Activated CD8-positive, alpha-beta T cell treated with anti-CD3 and anti-CD28 coated beads, Interleukin-2, amount 10 ng/mL, durations not matched to agents 7 days and 5 days (primary cell): ENCODE data around the gene NMBR. TPM values are rescaled to one million over a fixed set of nuclear protein-coding genes. Genes with fewer than 3 reads are reported as not detected.
"Not testable (repeated sequence)": the region's sequence is repeated elsewhere in the genome, so short reads cannot be mapped to it uniquely, and the experiment has no call there.

Source experiments
- ATAC-seq: fragments of 150-1000 bp; cut with Tn5 transposase; one replicate; pipeline ENCODE4 v1.10.0; 2021; ENCODE audit warnings: moderate library complexity
- CTCF ChIA-PET: fragments of 350-600 bp; sonication (Branson Sonifier 250); formaldehyde crosslinking; loops from one replicate; lab custom pipeline; 2021; ENCODE audit warnings: antibody characterized with exemption; lab: Charles Lee
- POLR2A ChIA-PET: fragments of 350-600 bp; sonication (Branson Sonifier 250); formaldehyde crosslinking; loops from one replicate; lab custom pipeline; 2021; ENCODE audit warnings: antibody characterized with exemption; lab: Charles Lee
- DNase-seq: peaks from one replicate; pipeline ENCODE4 v3.0.0-alpha.2; 2020
- H3K27ac Mint-ChIP-seq: one replicate; pipeline ENCODE4 v1.8.0; 2021; ENCODE audit warnings: mild to moderate bottlenecking, mixed read lengths
- H3K27me3 Mint-ChIP-seq: one replicate; pipeline ENCODE4 v1.8.0; 2021; ENCODE audit warnings: low read depth, mixed read lengths
- H3K36me3 Mint-ChIP-seq: one replicate; pipeline ENCODE4 v1.8.0; 2021; ENCODE audit warnings: low read depth, mixed read lengths
- H3K4me1 Mint-ChIP-seq: one replicate; pipeline ENCODE4 v1.8.0; 2021; ENCODE audit warnings: low read depth, mixed read lengths
- H3K4me3 Mint-ChIP-seq: one replicate; pipeline ENCODE4 v1.8.0; 2021; ENCODE audit warnings: mild to moderate bottlenecking, mixed read lengths
- H3K9me3 Mint-ChIP-seq: one replicate; pipeline ENCODE4 v1.8.0; 2022; ENCODE audit warnings: mixed read lengths; ENCODE audit not compliant: insufficient read depth
- total RNA-seq, 2 experiments: library from RNA; stranded (reverse); gene quantifications; one replicate each; pipeline ENCODE4 v1.2.3, GENCODE V29; 2021

NMBR gene
- total RNA-seq, result not detected

DNA sequence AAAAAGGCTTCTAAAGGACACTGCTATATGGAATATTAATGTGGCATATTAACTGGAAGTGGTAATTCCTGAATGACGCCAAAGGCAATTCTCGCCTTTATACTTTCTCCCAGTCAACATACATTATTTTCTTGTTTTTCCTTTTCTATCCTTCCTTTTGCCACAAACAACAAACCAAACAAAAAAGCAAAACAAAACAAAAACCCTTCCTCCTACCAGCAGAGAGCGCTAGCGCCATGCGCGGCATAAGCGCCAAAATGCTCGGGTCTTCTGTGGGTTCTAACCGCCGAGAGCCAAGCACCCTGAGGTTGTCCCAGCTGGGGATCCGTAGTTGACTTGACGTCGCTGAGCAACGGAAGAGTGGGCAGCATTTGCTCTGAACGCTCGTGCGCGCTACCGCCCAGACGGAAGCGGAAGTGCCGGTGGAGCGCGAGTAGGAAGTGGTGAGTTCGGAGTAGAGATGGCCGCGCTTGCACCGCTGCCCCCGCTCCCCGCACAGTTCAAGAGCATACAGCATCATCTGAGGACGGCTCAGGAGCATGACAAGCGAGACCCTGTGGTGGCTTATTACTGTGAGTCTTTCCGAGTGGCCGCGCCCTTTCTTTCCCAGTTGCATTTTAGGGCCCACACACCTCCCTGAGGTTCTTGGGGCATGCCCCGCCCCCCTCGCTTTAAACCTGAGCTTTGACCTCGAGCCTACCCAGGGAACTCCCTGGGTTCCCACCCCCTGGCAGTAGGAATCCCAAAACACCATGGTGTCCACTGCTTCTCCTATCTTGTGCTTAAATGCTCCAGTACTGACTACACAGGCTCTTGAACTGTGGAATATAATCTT, at the start of gene NMBR, which contains the start of gene VTA1:
TSS of gene NMBR (minus strand) at position 295 of the 835 bp plus-strand sequence. CDS start 58,464 bp downstream, outside the sequence.
TSS of gene VTA1 (plus strand) at position 436 of the 835 bp plus-strand sequence. CDS start at position 461, 25 bp downstream.
- Mint-ChIP-seq H3K4me1 (peaks cover 42% of the 10 kb centered on the region), H3K27me3 (no peaks in the 10 kb centered on the region), H3K36me3 (peaks cover 21% of the 10 kb centered on the region), H3K27ac (peak within 1 kb of the TSS; percentile 89), H3K4me3 (peak within 1 kb of the TSS; percentile 90), H3K9me3 (no peaks in the 10 kb centered on the region)
- DNase-seq (peak; percentile 98), ATAC-seq (peak; percentile 99)
- ChIA-PET POLR2A (interaction anchor here (1.1 to 1.6 kb wide), 3 partner anchors 9 to 673 kb away, joined by 3 to 7 read pairs (median 4); no protein-coding TSS in a partner anchor), CTCF (interaction anchor here (0.7 to 4.3 kb wide), 13 partner anchors 8 to 1281 kb away, joined by 3 to 33 read pairs (median 4); no protein-coding TSS in a partner anchor)

DNA sequence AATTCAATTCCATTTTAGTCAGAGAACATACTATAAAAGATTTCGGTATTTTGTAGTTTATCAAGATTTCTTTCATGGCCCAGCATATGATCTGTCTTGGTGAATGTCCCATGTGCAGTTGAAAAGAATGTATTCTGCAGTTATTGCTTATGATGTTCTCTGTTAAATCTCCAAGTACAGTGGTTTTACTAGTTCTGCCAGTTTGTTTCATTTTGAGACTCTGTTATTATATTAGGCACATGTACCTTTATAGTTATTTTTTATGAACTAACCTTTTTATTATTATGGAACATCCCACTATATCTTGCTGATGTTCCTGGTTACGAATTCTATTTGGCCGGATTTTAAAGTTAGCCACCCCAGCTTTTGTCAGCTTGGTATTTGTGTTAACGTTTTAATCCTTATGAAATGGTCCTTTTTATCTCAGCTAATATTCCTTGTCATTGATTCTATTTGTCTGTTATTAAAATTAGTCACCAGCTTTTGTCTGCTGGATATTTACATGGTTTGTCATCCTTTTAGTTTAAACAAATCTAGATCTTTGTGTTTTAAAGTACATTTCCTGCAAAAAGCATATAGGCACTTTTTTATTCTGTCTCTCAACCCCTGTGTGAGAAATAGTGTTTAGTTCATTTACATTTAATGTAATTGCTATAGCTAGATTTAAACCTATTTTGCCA, 49.1 kb upstream of the NMBR start:
- H3K27me3 Mint-ChIP-seq, result no peaks in the 10 kb centered on the region
- no peaks in the 10 kb centered on the region for H3K9me3 Mint-ChIP-seq
- ChIA-PET CTCF (interaction anchor here (1.5 to 2.9 kb wide), 2 partner anchors 12 to 40 kb away, joined by 6 to 16 read pairs; no protein-coding TSS in a partner anchor), POLR2A (no interaction called here)
- no peak overlapping the region for H3K27ac Mint-ChIP-seq
- no peak for ATAC-seq
- H3K4me1 Mint-ChIP-seq, result peaks cover 7% of the 10 kb centered on the region
- H3K4me3 Mint-ChIP-seq, result no peak overlapping the region
- no peak for DNase-seq
- peaks cover 25% of the 10 kb centered on the region for H3K36me3 Mint-ChIP-seq

DNA sequence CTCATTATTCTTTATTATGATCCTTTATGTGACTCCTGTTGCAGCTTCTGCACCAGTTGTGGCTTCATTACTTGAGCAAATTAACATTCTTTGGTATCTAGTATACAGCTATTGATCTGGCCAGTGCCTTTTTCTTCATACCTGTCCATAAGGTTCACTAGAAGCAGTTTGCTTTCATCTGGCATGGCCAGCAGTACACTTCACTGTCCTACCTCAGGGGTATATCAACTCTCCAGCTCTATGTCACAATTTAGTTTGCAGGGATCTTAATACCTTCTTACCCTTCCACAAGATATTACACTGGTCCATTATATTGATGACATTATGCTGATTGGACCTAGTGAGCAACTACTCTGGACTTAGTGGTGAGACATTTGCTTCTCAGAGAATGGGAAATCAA, 46.7 kb upstream of the NMBR start:
- Mint-ChIP-seq H3K9me3 (no peaks in the 10 kb centered on the region), H3K27me3 (no peaks in the 10 kb centered on the region), H3K27ac (no peak overlapping the region), H3K36me3 (peaks cover 27% of the 10 kb centered on the region), H3K4me1 (peaks cover 7% of the 10 kb centered on the region), H3K4me3 (no peak overlapping the region)
- DNase-seq (no peak), ATAC-seq (no peak)
- POLR2A ChIA-PET, result no interaction called here
- CTCF ChIA-PET, result interaction anchor here (0.9 kb wide), 1 partner anchor 14 kb away, joined by 5 read pairs; no protein-coding TSS in a partner anchor

DNA sequence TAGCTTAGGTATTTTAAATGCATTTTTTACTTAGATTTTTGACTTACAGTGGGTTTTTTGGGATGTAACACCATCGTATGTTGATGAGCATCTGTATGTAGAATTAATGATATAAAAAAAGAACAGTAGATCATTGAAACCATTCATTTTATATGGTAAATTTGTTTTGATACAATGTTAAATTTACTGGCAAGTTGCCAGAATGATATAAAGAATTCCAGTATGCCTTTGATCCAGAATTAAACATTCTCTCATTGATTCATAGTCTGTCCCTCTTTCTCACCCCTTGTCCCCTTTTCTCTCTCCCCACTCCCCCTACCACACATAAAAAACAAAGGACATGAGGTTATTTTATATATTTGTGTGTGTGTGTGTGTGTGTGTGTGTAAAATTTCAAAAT, 45.4 kb upstream of the NMBR start:
- ChIA-PET POLR2A (no interaction called here), CTCF (interaction anchor here (1.2 to 2.1 kb wide), 2 partner anchors 15 to 16 kb away, joined by 3 to 6 read pairs; no protein-coding TSS in a partner anchor)
- H3K27ac Mint-ChIP-seq, result no peak overlapping the region
- peaks cover 7% of the 10 kb centered on the region for H3K4me1 Mint-ChIP-seq
- no peak for DNase-seq
- ATAC-seq, result no peak
- peaks cover 23% of the 10 kb centered on the region for H3K36me3 Mint-ChIP-seq
- H3K9me3 Mint-ChIP-seq, result no peaks in the 10 kb centered on the region
- no peaks in the 10 kb centered on the region for H3K27me3 Mint-ChIP-seq
- H3K4me3 Mint-ChIP-seq, result no peak overlapping the region

DNA sequence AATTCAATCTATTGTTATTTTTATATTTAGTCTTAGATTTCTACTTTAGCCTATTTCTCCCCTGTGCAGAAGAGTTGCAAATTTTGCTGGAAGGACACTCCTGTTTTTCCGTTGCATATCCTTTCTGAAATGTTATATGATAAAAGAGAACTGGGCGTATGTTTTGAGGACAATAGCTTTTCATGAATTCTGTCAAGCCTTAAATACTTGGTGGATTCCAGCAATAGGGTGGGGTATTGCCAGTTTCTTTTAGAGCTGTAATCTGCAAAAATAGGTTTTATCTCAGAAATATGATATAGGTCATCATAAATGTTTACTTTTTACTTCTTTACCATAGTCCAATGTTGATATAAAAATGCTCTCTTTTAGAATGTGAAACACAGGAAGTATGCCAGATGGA, 42.1 kb upstream of the NMBR start:
- no peaks in the 10 kb centered on the region for H3K4me1 Mint-ChIP-seq
- ATAC-seq, result no peak
- POLR2A ChIA-PET, result no interaction called here

DNA sequence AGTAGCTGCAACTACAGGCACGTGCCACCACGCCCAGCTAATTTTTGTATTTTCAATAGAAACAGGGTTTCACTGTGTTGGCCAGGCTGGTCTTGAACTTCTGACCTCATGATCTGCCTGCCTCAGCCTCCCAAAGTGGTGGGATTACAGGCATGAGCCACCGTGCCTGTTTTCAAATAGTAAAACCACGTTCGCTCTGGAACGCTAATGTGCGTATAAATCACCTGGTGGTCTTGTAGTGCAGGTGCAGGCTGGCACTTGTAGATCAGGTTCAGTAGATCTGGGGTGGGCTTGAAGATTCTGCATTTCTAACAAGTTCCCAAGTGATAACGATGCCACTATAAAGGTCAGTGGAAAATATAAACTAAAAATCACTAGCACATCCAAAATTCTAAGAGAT, 41.4 kb upstream of the NMBR start:
- ATAC-seq, POLR2A ChIA-PET, H3K4me1 Mint-ChIP-seq, H3K9me3 Mint-ChIP-seq, H3K27ac Mint-ChIP-seq, H3K4me3 Mint-ChIP-seq, H3K27me3 Mint-ChIP-seq, DNase-seq: not testable (repeated sequence)
- peaks cover 10% of the 10 kb centered on the region for H3K36me3 Mint-ChIP-seq
- CTCF ChIA-PET, result interaction anchor here (0.8 to 1.1 kb wide), 3 partner anchors 9 to 41 kb away, joined by 3 to 6 read pairs (median 3); partner anchors contain the start of genes NMBR and VTA1

More for the DNA sequence above, 42.1 kb upstream of the NMBR start:
- Mint-ChIP-seq H3K27ac (no peak overlapping the region), H3K36me3 (peaks cover 10% of the 10 kb centered on the region), H3K9me3 (no peaks in the 10 kb centered on the region), H3K4me3 (no peak overlapping the region), H3K27me3 (no peaks in the 10 kb centered on the region)
- no peak for DNase-seq
- CTCF ChIA-PET, result interaction anchor here (0.8 to 1.1 kb wide), 2 partner anchors 8 to 33 kb away, joined by 3 to 6 read pairs; no protein-coding TSS in a partner anchor

DNA sequence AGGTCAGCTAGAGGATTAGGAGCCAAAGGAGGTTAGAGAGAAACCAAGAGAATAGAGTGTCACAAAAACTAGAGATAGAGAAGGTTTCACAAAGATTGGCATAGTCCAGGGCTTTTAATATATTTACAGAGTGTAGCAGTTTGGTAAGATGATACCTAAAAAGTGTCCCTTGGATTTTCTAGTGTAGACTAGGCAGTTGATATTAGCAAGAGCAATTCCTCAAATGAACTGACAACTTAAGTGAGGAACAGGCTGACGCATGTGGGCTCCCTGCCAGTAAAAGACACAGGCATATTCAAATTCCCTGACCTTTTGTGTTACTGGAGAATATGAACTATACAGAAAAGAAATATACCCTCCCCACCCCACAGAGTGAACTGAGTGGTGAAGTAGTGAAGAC, 40.3 kb upstream of the NMBR start:
- Mint-ChIP-seq H3K27ac (no peak overlapping the region), H3K4me3 (no peak overlapping the region), H3K4me1 (no peaks in the 10 kb centered on the region), H3K9me3 (no peaks in the 10 kb centered on the region), H3K36me3 (peaks cover 16% of the 10 kb centered on the region), H3K27me3 (no peaks in the 10 kb centered on the region)
- no peak for ATAC-seq
- DNase-seq, result no peak
- ChIA-PET CTCF (interaction anchor here (1.1 to 1.8 kb wide), 2 partner anchors 20 to 31 kb away, joined by 3 to 5 read pairs; no protein-coding TSS in a partner anchor), POLR2A (no interaction called here)

DNA sequence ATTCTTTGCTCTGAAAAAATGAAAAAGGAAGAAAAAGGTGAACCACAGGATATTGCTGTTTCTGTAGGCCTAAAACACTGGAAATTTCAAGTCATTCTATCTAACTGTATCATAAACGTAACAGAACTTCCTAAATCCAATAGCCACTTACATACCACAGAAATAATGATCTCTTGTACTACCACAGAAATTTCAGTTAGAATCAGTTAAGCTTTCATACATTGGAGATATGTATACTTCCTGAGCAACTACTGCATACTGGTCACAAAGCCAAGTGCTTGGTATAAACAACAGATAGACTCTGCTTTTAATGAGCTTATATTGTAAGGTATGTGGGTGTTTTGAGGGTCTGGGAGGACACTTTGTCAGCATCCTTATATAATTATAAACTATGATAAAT, 38.7 kb upstream of the NMBR start:
- ChIA-PET CTCF (interaction anchor here (0.8 to 1.8 kb wide), 2 partner anchors 18 to 22 kb away, joined by 3 to 5 read pairs; no protein-coding TSS in a partner anchor), POLR2A (no interaction called here)
- Mint-ChIP-seq H3K9me3 (no peaks in the 10 kb centered on the region), H3K4me3 (no peak overlapping the region), H3K27ac (no peak overlapping the region), H3K4me1 (no peaks in the 10 kb centered on the region), H3K36me3 (peaks cover 18% of the 10 kb centered on the region), H3K27me3 (no peaks in the 10 kb centered on the region)
- DNase-seq, result no peak
- ATAC-seq, result no peak

DNA sequence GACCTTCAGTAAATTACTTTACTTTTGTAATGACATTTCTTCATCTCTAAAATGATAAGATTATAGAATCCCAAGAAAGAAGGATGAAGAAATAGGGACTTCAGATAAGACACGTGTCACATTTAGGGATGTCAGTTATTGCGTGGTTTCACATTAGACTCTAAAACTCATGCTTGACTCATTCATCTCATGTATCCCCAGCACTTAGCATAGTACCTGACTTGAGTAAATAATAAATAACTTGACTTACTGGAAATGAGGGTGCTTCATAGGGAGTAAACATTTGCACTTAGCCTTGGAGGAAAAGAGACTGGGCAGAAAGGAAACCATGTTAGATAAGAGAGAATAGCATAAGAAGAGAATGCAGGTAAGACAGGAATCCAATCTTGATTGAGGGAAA, 37.4 kb upstream of the NMBR start:
- DNase-seq (no peak), ATAC-seq (no peak)
- Mint-ChIP-seq H3K27me3 (no peaks in the 10 kb centered on the region), H3K36me3 (peaks cover 19% of the 10 kb centered on the region), H3K9me3 (no peaks in the 10 kb centered on the region), H3K4me1 (no peaks in the 10 kb centered on the region), H3K4me3 (no peak overlapping the region), H3K27ac (no peak overlapping the region)
- ChIA-PET CTCF (no interaction called here), POLR2A (no interaction called here)

DNA sequence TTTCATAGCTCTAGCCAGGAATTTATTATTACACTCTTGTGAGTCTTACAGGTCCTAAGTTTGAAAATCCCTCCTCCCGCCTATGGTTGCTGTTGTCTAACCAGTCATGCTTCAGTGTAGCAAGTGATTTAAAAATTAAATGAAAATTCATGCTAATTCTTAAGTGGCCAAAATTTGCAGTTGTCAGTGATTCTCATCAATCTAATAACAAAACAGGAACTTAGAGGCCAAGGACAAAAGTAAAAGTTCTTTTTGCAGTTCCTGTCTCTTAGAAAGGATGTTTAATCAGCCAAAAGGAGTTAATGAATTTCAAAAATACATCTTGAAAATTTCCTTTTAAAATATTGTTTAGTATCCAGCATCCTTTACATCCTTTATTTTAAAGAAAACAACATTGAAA, 36.4 kb upstream of the NMBR start:
- ChIA-PET CTCF (interaction anchor here (1.2 to 1.3 kb wide), 2 partner anchors 24 to 27 kb away, joined by 4 read pairs; no protein-coding TSS in a partner anchor), POLR2A (no interaction called here)
- Mint-ChIP-seq H3K27me3 (no peaks in the 10 kb centered on the region), H3K4me1 (no peaks in the 10 kb centered on the region), H3K9me3 (no peaks in the 10 kb centered on the region), H3K4me3 (no peak overlapping the region), H3K27ac (no peak overlapping the region), H3K36me3 (peaks cover 20% of the 10 kb centered on the region)
- DNase-seq (no peak), ATAC-seq (no peak)

DNA sequence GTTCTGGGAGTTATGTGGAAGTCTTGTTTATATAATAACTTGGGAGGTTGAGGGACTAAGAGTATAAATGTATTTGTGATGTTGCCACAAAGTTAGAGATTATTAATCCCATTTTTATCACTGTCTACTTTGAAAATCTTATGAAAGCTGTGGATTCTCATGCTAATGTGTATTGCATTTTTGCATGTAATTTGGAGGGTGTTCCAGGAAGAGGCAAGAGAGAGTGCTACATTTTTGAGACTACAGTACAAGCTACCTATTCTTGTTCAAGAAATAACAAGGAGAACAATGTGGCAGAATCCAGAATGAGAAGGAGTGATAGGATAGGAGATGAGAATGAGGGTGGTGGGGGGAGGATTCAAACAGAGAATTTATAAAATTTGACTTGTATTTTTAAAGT, 35.1 kb upstream of the NMBR start:
- no peak overlapping the region for H3K27ac Mint-ChIP-seq
- H3K36me3 Mint-ChIP-seq, result peaks cover 33% of the 10 kb centered on the region
- CTCF ChIA-PET, result no interaction called here
- H3K4me1 Mint-ChIP-seq, result no peaks in the 10 kb centered on the region
- H3K9me3 Mint-ChIP-seq, result peaks cover 10% of the 10 kb centered on the region
- H3K4me3 Mint-ChIP-seq, result no peak overlapping the region
- ATAC-seq (no peak), DNase-seq (no peak)
- H3K27me3 Mint-ChIP-seq, result no peaks in the 10 kb centered on the region
- POLR2A ChIA-PET, result no interaction called here
